Measurements from ENCODE around the gene LCP1.

Gene LCP1

GRCh38 chr13:46113596-46113995, 68.4 kb downstream of the LCP1 start:
- no peak overlapping the region for H3K27ac ChIP-seq (ENCODE audit: insufficient read depth in 1 of 2, low read depth in 1 of 2, low read length in 2 of 2, poor library complexity in 1 of 2, severe bottlenecking in 2 of 2)
- 75% methylated on average over 2 of the region's 2 CpGs for WGBS (ENCODE audit: insufficient coverage)

GRCh38 chr13:46111151-46111550, 70.8 kb downstream of the LCP1 start:
- peaks cover 0 to 15% (median 7%) of the 10 kb centered on the region in 4 experiments for H3K4me1 ChIP-seq (ENCODE audit: control extremely low read depth in 1 of 4, control insufficient read depth in 4 of 4, insufficient read depth in 4 of 4, low read length in 3 of 4)
- no peaks in the 10 kb centered on the region for H3K27me3 ChIP-seq (replicated peaks in 2 of 5; ENCODE audit: control insufficient read depth in 4 of 5, insufficient read depth in 5 of 5, low read length in 4 of 5)
- no peaks in the 10 kb centered on the region for H3K36me3 ChIP-seq (ENCODE audit: control insufficient read depth in 4 of 4, insufficient read depth in 4 of 4, low read length in 3 of 4)
- H3K4me3 ChIP-seq (ENCODE audit: control insufficient read depth in 1 of 7, extremely low read depth in 1 of 7, insufficient read depth in 4 of 7, low read depth in 2 of 7, low read length in 6 of 7) = no peak overlapping the region
- DNase-seq = no peak
- no peaks in the 10 kb centered on the region for H3K9me3 ChIP-seq (ENCODE audit: control extremely low read depth in 1 of 5, control insufficient read depth in 4 of 5, insufficient read depth in 2 of 5, low read depth in 1 of 5, low read length in 4 of 5)
- POLR2A ChIA-PET = no interaction called here
- no peak overlapping the region for H3K27ac ChIP-seq (ENCODE audit: insufficient read depth in 1 of 2, low read depth in 1 of 2, low read length in 2 of 2, poor library complexity in 1 of 2, severe bottlenecking in 2 of 2)
- CTCF ChIA-PET = no interaction called here

More at GRCh38 chr13:46113596-46113995, 68.4 kb downstream of the LCP1 start:
- Histone ChIP-seq H3K9me3 (ENCODE audit: control extremely low read depth in 1 of 5, control insufficient read depth in 4 of 5, insufficient read depth in 2 of 5, low read depth in 1 of 5, low read length in 4 of 5) (no peaks in the 10 kb centered on the region), H3K36me3 (ENCODE audit: control insufficient read depth in 4 of 4, insufficient read depth in 4 of 4, low read length in 3 of 4) (no peaks in the 10 kb centered on the region), H3K27me3 (replicated peaks in 2 of 5; ENCODE audit: control insufficient read depth in 4 of 5, insufficient read depth in 5 of 5, low read length in 4 of 5) (no peaks in the 10 kb centered on the region), H3K4me3 (ENCODE audit: control insufficient read depth in 1 of 7, extremely low read depth in 1 of 7, insufficient read depth in 4 of 7, low read depth in 2 of 7, low read length in 6 of 7) (no peak overlapping the region), H3K4me1 (ENCODE audit: control extremely low read depth in 1 of 4, control insufficient read depth in 4 of 4, insufficient read depth in 4 of 4, low read length in 3 of 4) (peaks cover 0 to 11% (median under 1%) of the 10 kb centered on the region in 4 experiments)
- POLR2A ChIA-PET = interaction anchor here (0.6 kb wide), 1 partner anchor 322 kb away, joined by 3 read pairs; no protein-coding TSS in a partner anchor
- DNase-seq = peak in 2 of 3 donors; percentile 74 to 81
- CTCF ChIA-PET = interaction anchor here (1.0 to 1.4 kb wide), 4 partner anchors 9 to 28 kb away, joined by 3 to 5 read pairs (median 4); no protein-coding TSS in a partner anchor

- ChIA-PET POLR2A (no interaction called here), CTCF (interaction anchor here (0.9 kb wide), 1 partner anchor 14 kb away, joined by 3 read pairs; no protein-coding TSS in a partner anchor)
- Histone ChIP-seq H3K4me3 (ENCODE audit: control insufficient read depth in 1 of 7, extremely low read depth in 1 of 7, insufficient read depth in 4 of 7, low read depth in 2 of 7, low read length in 6 of 7) (no peak overlapping the region), H3K9me3 (ENCODE audit: control extremely low read depth in 1 of 5, control insufficient read depth in 4 of 5, insufficient read depth in 2 of 5, low read depth in 1 of 5, low read length in 4 of 5) (no peaks in the 10 kb centered on the region), H3K36me3 (ENCODE audit: control insufficient read depth in 4 of 4, insufficient read depth in 4 of 4, low read length in 3 of 4) (no peaks in the 10 kb centered on the region), H3K4me1 (ENCODE audit: control extremely low read depth in 1 of 4, control insufficient read depth in 4 of 4, insufficient read depth in 4 of 4, low read length in 3 of 4) (peaks cover 0 to 15% (median 7%) of the 10 kb centered on the region in 4 experiments), H3K27ac (ENCODE audit: insufficient read depth in 1 of 2, low read depth in 1 of 2, low read length in 2 of 2, poor library complexity in 1 of 2, severe bottlenecking in 2 of 2) (no peak overlapping the region), H3K27me3 (replicated peaks in 2 of 5; ENCODE audit: control insufficient read depth in 4 of 5, insufficient read depth in 5 of 5, low read length in 4 of 5) (no peaks in the 10 kb centered on the region)
- WGBS (ENCODE audit: insufficient coverage) = 91% methylated on average over 4 of the region's 4 CpGs
- no peak for DNase-seq
Measured at GRCh38 chr13:46109451-46109850, 72.5 kb downstream of the LCP1 start.

GRCh38 chr13:46106839-46107371, 75.1 kb downstream of the LCP1 start:
- Histone ChIP-seq H3K4me3 (ENCODE audit: control insufficient read depth in 1 of 7, extremely low read depth in 1 of 7, insufficient read depth in 4 of 7, low read depth in 2 of 7, low read length in 6 of 7) (peak overlapping the region in 2 of 7 experiments; percentile 1 to 11), H3K27me3 (replicated peaks in 2 of 5; ENCODE audit: control insufficient read depth in 4 of 5, insufficient read depth in 5 of 5, low read length in 4 of 5) (no peaks in the 10 kb centered on the region), H3K36me3 (ENCODE audit: control insufficient read depth in 4 of 4, insufficient read depth in 4 of 4, low read length in 3 of 4) (no peaks in the 10 kb centered on the region), H3K27ac (ENCODE audit: insufficient read depth in 1 of 2, low read depth in 1 of 2, low read length in 2 of 2, poor library complexity in 1 of 2, severe bottlenecking in 2 of 2) (no peak overlapping the region), H3K9me3 (ENCODE audit: control extremely low read depth in 1 of 5, control insufficient read depth in 4 of 5, insufficient read depth in 2 of 5, low read depth in 1 of 5, low read length in 4 of 5) (no peaks in the 10 kb centered on the region), H3K4me1 (ENCODE audit: control extremely low read depth in 1 of 4, control insufficient read depth in 4 of 4, insufficient read depth in 4 of 4, low read length in 3 of 4) (peaks cover 0 to 13% (median 7%) of the 10 kb centered on the region in 4 experiments)
- no CpG with 5 or more reads among the region's 4 CpGs for WGBS (ENCODE audit: insufficient coverage)
- DNase-seq = peak in 2 of 3 donors; percentile 40 to 61
- ChIA-PET CTCF (interaction anchor here (1.0 to 1.1 kb wide), 2 partner anchors 9 to 11 kb away, joined by 3 to 4 read pairs; no protein-coding TSS in a partner anchor), POLR2A (interaction anchor here (0.7 kb wide), 1 partner anchor 635 kb away, joined by 3 read pairs; no protein-coding TSS in a partner anchor)

- Histone ChIP-seq H3K4me1 (ENCODE audit: control extremely low read depth in 1 of 4, control insufficient read depth in 4 of 4, insufficient read depth in 4 of 4, low read length in 3 of 4) (peaks cover 8 to 32% (median 17%) of the 10 kb centered on the region in 4 experiments), H3K9me3 (ENCODE audit: control extremely low read depth in 1 of 5, control insufficient read depth in 4 of 5, insufficient read depth in 2 of 5, low read depth in 1 of 5, low read length in 4 of 5) (no peaks in the 10 kb centered on the region), H3K4me3 (ENCODE audit: control insufficient read depth in 1 of 7, extremely low read depth in 1 of 7, insufficient read depth in 4 of 7, low read depth in 2 of 7, low read length in 6 of 7) (no peak within 1 kb of the TSS), H3K36me3 (ENCODE audit: control insufficient read depth in 4 of 4, insufficient read depth in 4 of 4, low read length in 3 of 4) (no peaks in the 10 kb centered on the region), H3K27ac (ENCODE audit: insufficient read depth in 1 of 2, low read depth in 1 of 2, low read length in 2 of 2, poor library complexity in 1 of 2, severe bottlenecking in 2 of 2) (no peak within 1 kb of the TSS), H3K27me3 (replicated peaks in 2 of 5; ENCODE audit: control insufficient read depth in 4 of 5, insufficient read depth in 5 of 5, low read length in 4 of 5) (no peaks in the 10 kb centered on the region)
- DNase-seq = no peak
- 100% methylated on average over 1 of the region's 4 CpGs for WGBS (ENCODE audit: insufficient coverage)
- ChIA-PET POLR2A (no interaction called here), CTCF (interaction anchor here (1.1 kb wide), 1 partner anchor 12 kb away, joined by 3 read pairs; no protein-coding TSS in a partner anchor)
Measured at GRCh38 chr13:46104868-46105267, 77.1 kb downstream of the LCP1 start, which contains the start of gene CPB2. Gene CPB2, minus strand, starts transcription at chr13:46105033. Its CDS starts 24 bp downstream, at chr13:46105009.

GRCh38 chr13:46103037-46103436, 78.9 kb downstream of the LCP1 start:
- CTCF ChIA-PET = interaction anchor here (1.3 to 3.6 kb wide), 2 partner anchors 11 to 17 kb away, joined by 3 to 8 read pairs; no protein-coding TSS in a partner anchor
- H3K27me3 ChIP-seq (replicated peaks in 2 of 5; ENCODE audit: control insufficient read depth in 4 of 5, insufficient read depth in 5 of 5, low read length in 4 of 5) = no peaks in the 10 kb centered on the region

GRCh38 chr13:46102255-46102605, 79.7 kb downstream of the LCP1 start:
- no peaks in the 10 kb centered on the region for H3K9me3 ChIP-seq (ENCODE audit: control extremely low read depth in 1 of 5, control insufficient read depth in 4 of 5, insufficient read depth in 2 of 5, low read depth in 1 of 5, low read length in 4 of 5)
- no peaks in the 10 kb centered on the region for H3K36me3 ChIP-seq (ENCODE audit: control insufficient read depth in 4 of 4, insufficient read depth in 4 of 4, low read length in 3 of 4)
- H3K27ac ChIP-seq (ENCODE audit: insufficient read depth in 1 of 2, low read depth in 1 of 2, low read length in 2 of 2, poor library complexity in 1 of 2, severe bottlenecking in 2 of 2) = no peak overlapping the region
- H3K27me3 ChIP-seq (replicated peaks in 2 of 5; ENCODE audit: control insufficient read depth in 4 of 5, insufficient read depth in 5 of 5, low read length in 4 of 5) = no peaks in the 10 kb centered on the region
- no peak overlapping the region for H3K4me3 ChIP-seq (ENCODE audit: control insufficient read depth in 1 of 7, extremely low read depth in 1 of 7, insufficient read depth in 4 of 7, low read depth in 2 of 7, low read length in 6 of 7)
- POLR2A ChIA-PET = no interaction called here
- CTCF ChIA-PET = interaction anchor here (1.3 to 3.6 kb wide), 2 partner anchors 12 to 18 kb away, joined by 3 to 8 read pairs; no protein-coding TSS in a partner anchor
- DNase-seq = no peak
- H3K4me1 ChIP-seq (ENCODE audit: control extremely low read depth in 1 of 4, control insufficient read depth in 4 of 4, insufficient read depth in 4 of 4, low read length in 3 of 4) = peaks cover 12 to 29% (median 18%) of the 10 kb centered on the region in 4 experiments

More at GRCh38 chr13:46103037-46103436, 78.9 kb downstream of the LCP1 start:
- no peak overlapping the region for H3K4me3 ChIP-seq (ENCODE audit: control insufficient read depth in 1 of 7, extremely low read depth in 1 of 7, insufficient read depth in 4 of 7, low read depth in 2 of 7, low read length in 6 of 7)
- peaks cover 12 to 29% (median 19%) of the 10 kb centered on the region in 4 experiments for H3K4me1 ChIP-seq (ENCODE audit: control extremely low read depth in 1 of 4, control insufficient read depth in 4 of 4, insufficient read depth in 4 of 4, low read length in 3 of 4)
- POLR2A ChIA-PET = interaction anchor here (0.7 kb wide), 1 partner anchor 556 kb away, joined by 4 read pairs; no protein-coding TSS in a partner anchor
- WGBS (ENCODE audit: insufficient coverage) = 100% methylated on average over 7 of the region's 7 CpGs
- no peak overlapping the region for H3K27ac ChIP-seq (ENCODE audit: insufficient read depth in 1 of 2, low read depth in 1 of 2, low read length in 2 of 2, poor library complexity in 1 of 2, severe bottlenecking in 2 of 2)
- no peaks in the 10 kb centered on the region for H3K9me3 ChIP-seq (ENCODE audit: control extremely low read depth in 1 of 5, control insufficient read depth in 4 of 5, insufficient read depth in 2 of 5, low read depth in 1 of 5, low read length in 4 of 5)
- no peaks in the 10 kb centered on the region for H3K36me3 ChIP-seq (ENCODE audit: control insufficient read depth in 4 of 4, insufficient read depth in 4 of 4, low read length in 3 of 4)
- no peak for DNase-seq

All from common myeloid progenitor, CD34-positive (primary cell).